Measurements from ENCODE around the gene F2.

- TF ChIP-seq, protein P1, sequence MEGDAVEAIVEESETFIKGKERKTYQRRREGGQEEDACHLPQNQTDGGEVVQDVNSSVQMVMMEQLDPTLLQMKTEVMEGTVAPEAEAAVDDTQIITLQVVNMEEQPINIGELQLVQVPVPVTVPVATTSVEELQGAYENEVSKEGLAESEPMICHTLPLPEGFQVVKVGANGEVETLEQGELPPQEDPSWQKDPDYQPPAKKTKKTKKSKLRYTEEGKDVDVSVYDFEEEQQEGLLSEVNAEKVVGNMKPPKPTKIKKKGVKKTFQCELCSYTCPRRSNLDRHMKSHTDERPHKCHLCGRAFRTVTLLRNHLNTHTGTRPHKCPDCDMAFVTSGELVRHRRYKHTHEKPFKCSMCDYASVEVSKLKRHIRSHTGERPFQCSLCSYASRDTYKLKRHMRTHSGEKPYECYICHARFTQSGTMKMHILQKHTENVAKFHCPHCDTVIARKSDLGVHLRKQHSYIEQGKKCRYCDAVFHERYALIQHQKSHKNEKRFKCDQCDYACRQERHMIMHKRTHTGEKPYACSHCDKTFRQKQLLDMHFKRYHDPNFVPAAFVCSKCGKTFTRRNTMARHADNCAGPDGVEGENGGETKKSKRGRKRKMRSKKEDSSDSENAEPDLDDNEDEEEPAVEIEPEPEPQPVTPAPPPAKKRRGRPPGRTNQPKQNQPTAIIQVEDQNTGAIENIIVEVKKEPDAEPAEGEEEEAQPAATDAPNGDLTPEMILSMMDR (IDR thresholded peaks at IDR 0.05): no peak
- TF ChIP-seq POLR2A (IDR thresholded peaks at IDR 0.05) (no peak), POLR2AphosphoS5 (IDR thresholded peaks at IDR 0.05) (no peak), EP300 (IDR thresholded peaks at IDR 0.05; ENCODE audit: low read depth) (no peak)
Measured at GRCh38 chr11:46676436-46677158, 42.4 kb upstream of the F2 start.

Measured in transverse colon (tissue), 4 donors.